Measurements from ENCODE around the gene SIPA1L3.
"Not testable (repeated sequence)": the region's sequence is repeated elsewhere in the genome, so short reads cannot be mapped to it uniquely, and the experiment has no call there.

Gene SIPA1L3

GRCh38 chr19:38023671-38024541, 116.9 kb downstream of the SIPA1L3 start:
- no peak for DNase-seq

- no peak for DNase-seq
These were observed 118.2 kb downstream of the SIPA1L3 start for GRCh38 chr19:38024992-38025908.

DNA sequence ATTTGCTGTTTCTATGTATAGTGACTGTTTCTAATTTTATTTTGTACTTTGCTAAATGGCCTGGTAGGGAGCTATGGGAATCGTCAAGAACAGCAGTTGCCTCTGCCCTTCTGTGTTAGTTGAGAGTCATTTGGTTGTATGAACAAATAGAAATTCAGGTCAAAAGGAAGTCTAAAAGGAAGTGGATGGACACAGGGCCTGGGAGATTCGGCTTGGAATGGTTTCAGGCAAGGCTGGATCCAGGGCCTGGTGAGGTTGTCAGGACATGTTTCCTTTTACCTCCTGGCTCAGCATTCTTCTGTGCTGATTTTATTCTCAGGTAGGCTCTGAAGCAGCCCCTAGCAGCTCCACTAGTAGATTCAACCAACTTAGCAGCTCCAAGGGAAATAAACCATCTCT, 118.9 kb downstream of the SIPA1L3 start:
- no peak for DNase-seq

DNA sequence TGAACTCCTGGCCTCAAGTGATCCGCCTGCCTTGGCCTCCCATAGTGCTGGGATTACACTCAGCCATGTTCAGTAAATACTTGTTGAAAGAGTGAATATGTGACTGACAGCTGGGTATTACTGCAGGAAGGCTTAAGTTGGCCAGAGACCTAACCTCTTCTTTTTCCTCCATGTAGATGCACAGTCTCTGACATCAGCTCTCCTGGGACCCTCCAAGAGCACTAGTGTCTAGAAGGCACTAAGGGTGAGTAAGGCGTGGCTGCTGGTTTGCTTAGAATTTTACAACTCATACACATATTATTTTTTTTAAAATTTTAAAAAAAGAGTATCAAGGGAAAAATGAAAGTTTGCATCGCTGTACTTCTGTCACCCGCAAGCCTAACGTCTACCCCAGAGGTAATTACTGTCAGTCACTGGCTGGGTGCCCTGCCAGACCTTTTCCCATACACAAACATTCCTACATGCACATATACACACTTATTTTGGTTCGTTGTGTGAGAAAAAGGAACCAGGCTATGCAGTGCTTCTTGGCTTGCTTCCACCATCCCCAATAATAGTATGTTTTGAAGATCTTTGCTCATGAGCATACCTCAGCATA, 122.0 kb downstream of the SIPA1L3 start:
- no peak for DNase-seq

DNA sequence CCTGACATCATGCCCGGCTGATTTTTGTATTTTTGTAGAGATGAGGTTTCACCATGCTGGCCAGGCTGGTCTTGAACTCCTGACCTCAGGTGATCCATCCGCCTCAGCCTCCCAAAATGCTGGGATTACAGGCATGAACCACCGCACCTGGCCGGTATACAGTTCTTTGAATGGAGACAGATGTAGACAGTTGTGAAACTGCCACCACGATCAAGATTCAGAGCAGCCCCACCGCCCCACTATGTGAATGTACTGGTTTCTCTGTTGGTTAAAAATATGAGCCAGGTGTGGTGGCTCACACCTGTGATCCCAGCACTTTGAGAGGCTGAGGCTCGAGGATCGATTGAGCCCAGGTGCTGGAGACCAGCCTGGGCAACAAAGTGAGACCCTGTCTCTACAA, 123.0 kb downstream of the SIPA1L3 start:
- not testable (repeated sequence) for DNase-seq

DNA sequence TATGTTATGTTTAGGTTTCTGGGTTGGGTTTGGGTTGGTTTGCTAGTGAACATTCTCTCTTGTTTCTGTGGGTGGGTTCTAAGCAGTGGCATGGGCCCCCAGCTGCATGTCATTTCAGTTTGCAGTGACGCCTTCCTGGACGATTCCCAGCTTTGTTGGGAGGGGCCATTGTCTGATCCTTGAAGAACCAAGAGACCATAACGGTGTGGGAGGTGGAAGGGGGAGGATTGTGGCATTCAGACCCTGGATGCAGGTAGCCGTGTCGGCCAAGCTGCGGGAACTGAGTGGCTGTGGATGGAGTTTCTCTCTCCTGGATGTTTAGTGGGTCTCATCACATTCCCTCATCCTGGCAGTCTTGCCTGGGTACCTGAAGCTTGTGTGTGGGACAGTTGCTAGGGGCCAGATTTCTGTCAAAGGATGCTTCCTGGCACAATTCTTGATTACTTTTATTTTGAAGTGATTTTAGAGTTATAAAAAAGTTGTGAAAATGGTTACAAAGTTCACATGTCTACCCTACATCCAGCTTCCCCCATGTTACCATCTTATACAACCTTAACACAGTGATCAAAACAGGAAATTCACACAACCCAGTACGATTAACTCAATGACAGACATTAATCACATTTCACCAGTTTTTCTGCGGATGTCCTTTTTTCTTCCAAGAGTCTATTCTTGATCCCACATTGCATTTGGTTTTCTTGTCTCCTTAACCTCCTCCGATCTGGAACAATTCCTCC, 123.8 kb downstream of the SIPA1L3 start:
- DNase-seq = no peak

- no peak for DNase-seq
These were observed 124.4 kb downstream of the SIPA1L3 start for GRCh38 chr19:38031423-38031770.

GRCh38 chr19:38032151-38032550, 125.1 kb downstream of the SIPA1L3 start:
- DNase-seq = no peak

GRCh38 chr19:38032951-38033350, 125.9 kb downstream of the SIPA1L3 start:
- DNase-seq = no peak

DNA sequence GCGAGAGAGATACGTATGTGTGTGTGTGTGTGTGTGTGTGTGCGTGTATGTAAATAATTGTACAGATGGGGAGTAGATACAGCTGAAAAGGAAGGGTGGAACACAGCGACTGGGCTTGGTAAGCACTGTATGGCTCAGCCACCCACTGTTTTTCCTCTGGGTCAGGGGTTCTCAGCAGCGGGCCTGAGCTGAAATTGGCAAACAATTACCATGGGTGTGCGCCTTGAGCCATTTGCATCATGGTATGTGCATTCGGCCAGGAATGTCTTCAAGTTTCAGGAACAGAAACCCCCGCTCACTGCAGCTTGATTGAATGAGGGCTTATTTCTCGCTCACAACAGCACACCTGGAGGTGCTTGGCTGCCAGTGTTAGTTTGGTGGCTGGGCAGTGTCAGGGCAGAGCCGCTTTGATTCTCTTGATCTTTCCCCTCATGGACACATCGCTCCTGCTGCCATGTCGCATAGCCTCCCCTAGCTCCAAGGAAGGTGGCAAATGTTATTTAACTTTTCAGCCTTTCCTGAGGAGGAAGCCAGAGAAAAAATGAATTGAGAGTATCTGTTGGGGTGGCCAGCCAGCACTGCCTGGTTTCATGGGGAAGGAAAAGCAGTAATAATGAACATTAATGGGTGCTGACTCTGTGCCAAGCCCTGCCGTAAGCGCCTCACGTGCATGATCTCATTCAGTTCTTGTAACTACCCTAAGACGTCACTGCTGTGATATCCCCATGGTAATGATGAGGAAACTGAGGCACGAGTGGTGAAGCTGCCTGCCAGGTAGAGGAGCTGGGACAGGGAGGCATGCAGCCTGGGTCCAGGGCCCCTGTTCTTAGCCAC, 126.9 kb downstream of the SIPA1L3 start:
- DNase-seq = no peak

DNA sequence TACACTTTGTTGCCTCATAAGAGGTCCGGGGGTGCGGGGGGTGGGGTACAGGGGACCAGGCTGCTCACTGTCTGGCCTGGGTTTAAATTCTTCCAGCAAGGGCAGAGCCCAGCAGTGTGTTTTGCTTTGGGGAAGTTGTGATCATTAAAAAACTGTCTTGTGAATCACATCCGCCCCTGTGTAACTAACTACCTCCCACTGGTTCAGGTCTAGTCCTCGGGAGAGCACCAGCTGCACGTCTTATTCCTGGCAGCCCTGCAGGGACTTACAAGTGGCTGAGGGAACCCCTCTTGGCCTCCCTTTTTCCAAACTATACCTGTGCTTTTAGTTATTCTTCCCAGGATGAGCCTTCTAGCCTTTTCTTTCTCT, 127.5 kb downstream of the SIPA1L3 start:
- DNase-seq = no peak

DNA sequence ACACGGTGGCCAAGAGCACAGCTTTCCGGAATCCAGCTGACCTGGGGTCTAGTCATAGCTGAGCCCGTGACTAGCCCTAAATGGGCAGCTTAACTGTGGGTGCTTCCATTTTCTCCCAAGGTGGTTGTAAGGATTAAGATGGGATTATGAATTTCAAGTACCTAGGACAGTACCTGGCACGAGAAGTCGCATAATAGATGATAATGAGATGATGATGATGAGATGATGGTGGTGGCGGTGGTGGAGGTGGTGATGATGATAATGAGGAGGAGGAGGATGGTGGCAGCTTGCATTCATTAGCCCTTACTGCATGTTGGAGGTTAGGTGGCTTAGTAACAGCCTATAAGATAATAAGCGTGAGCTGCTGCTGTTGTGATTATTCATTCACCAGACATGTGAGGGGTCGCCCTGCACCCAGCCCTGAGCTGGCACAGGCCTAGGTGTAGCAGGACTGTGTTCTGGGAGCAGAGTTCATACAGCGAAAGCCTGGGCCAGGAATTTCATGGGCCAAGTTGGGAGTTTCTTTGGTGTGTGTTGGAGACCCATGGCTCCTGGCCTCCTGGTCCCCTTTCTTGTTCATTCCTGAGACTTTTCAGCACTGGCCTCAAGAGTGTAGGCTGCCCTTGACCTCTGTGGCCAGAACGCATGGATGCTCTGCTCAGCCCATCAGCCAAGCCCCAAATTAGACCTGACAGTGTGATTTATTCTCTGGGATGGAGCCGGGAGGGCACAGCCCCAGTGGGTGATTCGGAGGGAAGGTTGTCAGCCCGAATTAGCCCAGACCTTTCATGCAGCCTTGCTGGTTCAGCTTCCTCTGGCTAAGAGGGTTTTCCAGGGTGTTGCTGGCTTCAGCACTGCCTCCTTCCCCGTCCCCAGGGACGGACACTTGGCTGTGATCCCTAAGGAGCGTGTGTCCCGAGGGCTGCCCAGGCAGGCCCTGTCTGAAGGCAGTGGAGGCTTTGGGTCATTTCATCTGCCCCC, 128.8 kb downstream of the SIPA1L3 start:
- no peak for DNase-seq

DNA sequence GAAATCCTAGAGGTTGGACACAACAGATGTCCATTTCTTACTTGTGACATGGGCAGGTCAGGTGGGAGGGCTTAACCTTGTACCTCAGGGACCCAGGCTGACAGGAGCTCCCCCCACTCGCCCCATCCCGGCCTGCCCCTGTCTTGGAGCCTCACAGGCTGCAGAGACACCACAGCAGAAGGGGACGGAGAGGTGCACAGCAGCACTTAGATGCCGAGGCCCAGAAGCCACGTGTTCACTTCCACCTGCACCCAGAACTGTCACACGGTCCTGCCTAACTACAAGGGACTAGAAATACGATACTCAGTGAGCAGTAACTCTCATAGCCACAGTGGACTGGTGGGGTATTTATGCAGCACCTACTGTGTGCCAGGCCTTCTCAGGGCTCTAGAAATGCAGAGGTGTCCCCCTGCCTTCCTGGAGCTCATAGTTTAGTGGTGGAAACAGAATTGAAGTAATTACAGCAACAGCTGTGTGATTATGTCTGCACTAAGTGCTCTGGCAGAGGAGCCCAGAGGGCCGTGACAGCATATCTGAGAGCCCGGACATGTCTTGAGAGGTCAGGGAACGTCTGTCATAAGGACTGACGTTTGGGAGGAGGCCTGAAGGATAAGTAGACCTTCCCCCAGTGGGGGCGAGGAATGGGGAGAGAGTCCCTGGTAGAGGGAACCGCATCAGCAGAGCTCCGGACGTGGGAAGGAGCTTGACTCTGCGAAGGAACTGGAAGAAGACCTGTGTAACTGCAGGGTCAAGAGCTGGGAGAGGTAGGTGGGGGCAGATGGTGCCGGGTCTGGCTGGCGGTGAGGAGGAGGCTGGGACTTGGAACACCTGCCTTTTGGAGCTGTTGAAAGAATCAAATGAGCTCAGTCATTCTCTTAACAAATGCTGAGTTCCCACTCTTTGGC, 130.0 kb downstream of the SIPA1L3 start:
- no peak for DNase-seq

DNA sequence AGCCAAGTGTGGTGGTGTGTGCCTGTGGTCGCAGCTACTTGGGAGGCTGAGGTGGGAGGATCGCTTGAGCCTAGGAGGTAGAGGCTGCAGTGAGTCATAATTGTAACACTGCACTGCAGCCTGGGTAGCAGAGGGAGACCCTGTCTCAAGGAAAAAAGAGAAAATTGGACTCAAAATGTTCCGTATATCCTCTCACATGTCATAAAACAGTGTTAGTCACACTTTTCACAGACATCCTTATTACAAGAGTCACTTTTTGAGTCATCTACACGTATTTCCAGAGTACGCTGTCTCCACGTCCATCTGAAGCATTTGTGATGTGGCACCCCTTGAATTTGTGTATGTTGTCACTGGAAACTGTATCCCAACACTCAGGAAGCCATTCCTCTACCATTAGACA, 133.0 kb downstream of the SIPA1L3 start:
- peak; percentile 37 for DNase-seq

DNA sequence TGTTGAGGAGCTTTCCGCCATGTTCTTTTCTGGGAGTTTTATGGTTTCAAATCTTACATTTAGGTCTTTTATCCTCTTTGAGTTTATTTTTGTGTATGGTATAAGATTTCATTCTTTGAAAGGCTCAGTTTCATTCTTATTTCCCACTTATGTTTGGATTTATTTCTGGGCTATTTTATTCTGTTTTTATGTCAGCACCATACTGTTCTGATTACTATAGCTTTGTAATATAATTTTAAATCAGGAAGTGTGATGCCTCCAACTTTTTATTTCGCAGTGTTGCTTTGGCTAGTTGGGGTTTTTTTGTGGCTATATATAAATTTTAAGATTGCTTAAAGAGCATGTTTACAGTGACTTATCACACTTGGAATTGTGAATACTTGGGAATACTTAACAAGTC, 135.1 kb downstream of the SIPA1L3 start:
- DNase-seq = no peak

GRCh38 chr19:38043649-38044144, 136.7 kb downstream of the SIPA1L3 start:
- DNase-seq = no peak

DNA sequence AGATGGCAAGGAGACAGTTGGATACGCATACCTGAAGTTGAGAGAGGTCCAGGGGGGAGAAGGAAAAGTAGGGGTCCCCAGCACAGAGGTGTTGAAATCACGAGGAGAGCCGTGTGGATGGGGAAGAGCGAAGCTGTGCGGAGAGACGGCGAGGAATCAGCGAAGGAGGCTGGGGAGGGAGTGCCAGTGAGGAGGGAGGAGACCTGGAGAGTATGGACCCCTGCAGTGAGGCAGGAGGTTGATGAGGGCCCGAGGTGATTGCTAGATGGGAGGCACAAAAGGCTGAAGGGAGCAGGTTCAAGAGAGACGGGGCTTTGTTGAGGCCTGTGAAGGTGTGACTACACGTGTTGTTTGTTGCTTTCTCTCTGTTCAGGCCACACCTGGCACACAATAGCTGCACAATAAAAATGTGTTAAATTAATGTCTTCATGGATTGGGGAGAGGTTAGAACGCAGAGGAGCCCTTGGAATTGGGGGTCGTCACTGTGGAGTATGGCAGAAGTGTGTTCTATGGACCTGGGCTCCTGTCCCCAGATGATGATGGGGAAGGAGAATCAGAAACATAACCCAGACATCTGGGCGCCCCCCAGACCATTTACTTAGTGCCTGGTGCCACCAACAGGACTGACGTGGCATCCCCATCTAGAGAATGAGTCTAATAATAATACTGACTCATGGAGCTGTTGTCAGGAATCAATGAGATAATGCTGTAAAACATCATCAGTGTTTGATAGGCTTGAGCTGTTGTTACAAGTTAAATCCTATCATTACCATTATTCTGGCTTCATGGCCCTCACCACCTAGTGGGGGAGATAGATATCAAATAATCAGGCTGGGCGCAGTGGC, 137.5 kb downstream of the SIPA1L3 start:
- no peak for DNase-seq

- no peak for DNase-seq
These were observed 138.7 kb downstream of the SIPA1L3 start for GRCh38 chr19:38045554-38046253.
